ENCODE measurements around the gene CAMK2A.

Gene CAMK2A

GRCh38 chr5:150303660-150304386 lies 14.2 kb upstream of the CAMK2A start:
- DNase-seq (ENCODE audit: low spot score): no peak

DNA sequence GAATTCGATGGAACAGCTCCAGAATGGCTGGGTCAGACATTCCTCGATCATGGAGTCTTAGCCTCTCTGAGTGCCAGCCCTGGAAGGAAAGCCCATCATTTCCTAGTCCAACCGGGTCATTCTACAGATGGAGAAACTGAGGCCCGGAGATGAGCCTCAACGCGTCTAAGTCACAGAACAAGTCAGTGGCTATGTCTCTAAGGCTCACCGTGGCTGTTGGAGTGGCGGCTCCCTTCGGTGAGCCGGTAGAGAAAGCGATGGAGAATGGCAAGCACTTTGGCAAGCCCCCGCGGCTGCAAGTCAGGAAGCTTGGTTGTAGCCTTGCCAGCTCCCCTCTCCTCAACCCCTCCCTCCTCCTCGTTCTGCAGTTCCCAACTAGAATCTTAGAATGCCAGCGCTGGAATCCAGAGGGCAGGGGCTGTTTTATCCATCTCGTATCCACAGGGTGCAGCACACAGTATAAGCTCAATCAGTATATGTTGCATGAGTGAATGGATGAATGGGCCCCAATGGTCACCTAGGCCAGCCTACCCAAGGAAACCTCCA lies 13.6 kb upstream of the CAMK2A start:
- no peak for DNase-seq (ENCODE audit: low spot score)
- no peak for TF ChIP-seq CTCF (IDR thresholded peaks at IDR 0.05; ENCODE audit: extremely low read depth, missing control alignments)

More at GRCh38 chr5:150303660-150304386, 14.2 kb upstream of the CAMK2A start:
- TF ChIP-seq CTCF (IDR thresholded peaks at IDR 0.05; ENCODE audit: extremely low read depth, missing control alignments): no peak

DNA sequence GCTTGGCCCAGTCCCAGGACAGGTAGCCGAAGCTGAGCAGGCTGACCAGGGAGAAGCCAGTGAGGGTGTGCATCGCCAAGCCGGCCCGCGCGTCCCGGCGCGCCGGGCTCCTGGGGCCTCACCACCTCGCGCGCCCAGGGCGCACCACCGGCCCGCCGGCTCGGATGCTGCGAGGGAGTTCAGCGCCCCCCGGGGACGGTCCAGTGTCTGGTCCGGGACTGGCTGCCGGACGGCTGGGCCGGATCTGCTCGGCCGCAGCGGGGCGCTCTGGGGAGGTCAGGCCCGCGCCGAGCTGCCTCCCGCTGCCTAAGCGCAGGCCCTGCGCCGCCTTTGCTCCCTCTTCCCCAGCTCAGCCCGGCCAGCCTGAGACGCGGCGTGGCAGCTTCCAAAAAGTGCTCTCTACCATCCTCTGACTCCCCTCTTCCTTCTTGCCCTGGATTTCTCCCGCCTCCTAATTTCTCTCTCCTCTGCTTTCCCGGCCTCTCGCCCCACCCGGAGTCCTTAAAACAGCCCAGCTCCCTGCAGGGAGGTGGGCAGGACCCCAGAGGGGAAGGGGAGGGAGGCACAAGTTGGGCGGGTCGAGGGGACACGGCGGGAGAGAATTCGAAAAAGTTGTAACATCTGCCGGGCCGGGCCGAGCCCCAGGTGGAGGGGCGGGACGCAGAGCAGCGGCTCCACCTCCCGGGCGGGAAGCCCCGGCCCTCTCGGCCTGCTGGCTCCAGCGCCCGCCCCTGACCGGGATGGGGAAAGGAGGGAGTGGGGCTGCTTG lies 12.9 kb upstream of the CAMK2A start, which contains the start of gene ARSI:
Gene ARSI, minus strand, starts transcription at position 605 of the 769 bp plus-strand sequence. Its CDS starts 532 bp downstream, at position 73.
- TF ChIP-seq CTCF (IDR thresholded peaks at IDR 0.05; ENCODE audit: extremely low read depth, missing control alignments): no peak

DNA sequence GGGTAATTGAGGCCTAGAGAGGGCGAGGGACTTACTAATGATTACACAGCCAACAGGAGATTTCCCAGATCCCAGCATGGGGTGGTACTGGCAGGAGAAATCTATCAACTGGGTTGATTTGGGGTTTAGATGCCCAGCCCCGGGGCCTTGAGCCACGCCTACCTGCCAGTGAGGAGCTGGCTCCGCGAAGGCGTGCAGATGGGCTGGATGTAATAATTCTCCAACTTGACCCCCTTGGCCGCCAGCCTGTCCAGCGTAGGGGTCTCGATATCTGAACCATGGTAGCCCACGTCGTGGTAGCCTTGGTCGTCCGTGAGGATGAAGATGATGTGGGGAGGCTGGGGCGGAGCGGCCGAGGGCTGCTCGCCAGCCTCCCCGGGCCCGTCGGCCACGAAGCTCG lies 12.3 kb upstream of the CAMK2A start:
- no peak for TF ChIP-seq CTCF (IDR thresholded peaks at IDR 0.05; ENCODE audit: extremely low read depth, missing control alignments)
- no peak for DNase-seq (ENCODE audit: low spot score)

More for the DNA sequence above, 12.9 kb upstream of the CAMK2A start, which contains the start of gene ARSI:
- DNase-seq (ENCODE audit: low spot score): peak; percentile 53

DNA sequence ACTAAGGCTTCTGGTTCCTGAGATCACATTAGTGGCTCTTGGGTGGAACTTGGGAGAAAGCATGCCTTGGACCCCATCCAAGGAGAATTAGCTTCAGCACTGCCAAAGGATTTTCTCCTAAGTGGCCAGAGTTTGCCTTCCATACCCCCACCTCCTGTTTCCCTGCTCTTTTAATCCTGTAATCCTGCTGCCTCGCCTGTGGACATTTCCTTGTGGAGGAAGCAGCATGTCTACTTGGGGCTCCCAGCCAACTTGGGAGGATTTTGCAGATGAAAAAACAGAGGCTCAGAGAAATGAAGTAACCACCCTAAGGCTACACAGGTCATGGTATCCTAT lies 11.6 kb upstream of the CAMK2A start:
- no peak for DNase-seq (ENCODE audit: low spot score)
- no peak for TF ChIP-seq CTCF (IDR thresholded peaks at IDR 0.05; ENCODE audit: extremely low read depth, missing control alignments)

- TF ChIP-seq CTCF (IDR thresholded peaks at IDR 0.05; ENCODE audit: extremely low read depth, missing control alignments): no peak
- DNase-seq (ENCODE audit: low spot score): no peak
Measured at GRCh38 chr5:150300496-150301169, 11.1 kb upstream of the CAMK2A start.

All from GM20000 (cell line).